ENCODE data around the gene SLC22A23. TPM values are rescaled to one million over a fixed set of nuclear protein-coding genes. Genes with fewer than 3 reads are reported as not detected.

Gene SLC22A23
- polyA plus RNA-seq, 4 donors: 9.8 to 12.4 (median 11.4) TPM

- DNase-seq (ENCODE audit: low read depth in 4 of 4, low spot score in 3 of 4): no peak
Measured at GRCh38 chr6:3233904-3234303, 222.9 kb downstream of the SLC22A23 start.

- DNase-seq (ENCODE audit: low read depth in 4 of 4, low spot score in 3 of 4): no peak
Measured at GRCh38 chr6:3233321-3233720, 223.5 kb downstream of the SLC22A23 start.

DNA sequence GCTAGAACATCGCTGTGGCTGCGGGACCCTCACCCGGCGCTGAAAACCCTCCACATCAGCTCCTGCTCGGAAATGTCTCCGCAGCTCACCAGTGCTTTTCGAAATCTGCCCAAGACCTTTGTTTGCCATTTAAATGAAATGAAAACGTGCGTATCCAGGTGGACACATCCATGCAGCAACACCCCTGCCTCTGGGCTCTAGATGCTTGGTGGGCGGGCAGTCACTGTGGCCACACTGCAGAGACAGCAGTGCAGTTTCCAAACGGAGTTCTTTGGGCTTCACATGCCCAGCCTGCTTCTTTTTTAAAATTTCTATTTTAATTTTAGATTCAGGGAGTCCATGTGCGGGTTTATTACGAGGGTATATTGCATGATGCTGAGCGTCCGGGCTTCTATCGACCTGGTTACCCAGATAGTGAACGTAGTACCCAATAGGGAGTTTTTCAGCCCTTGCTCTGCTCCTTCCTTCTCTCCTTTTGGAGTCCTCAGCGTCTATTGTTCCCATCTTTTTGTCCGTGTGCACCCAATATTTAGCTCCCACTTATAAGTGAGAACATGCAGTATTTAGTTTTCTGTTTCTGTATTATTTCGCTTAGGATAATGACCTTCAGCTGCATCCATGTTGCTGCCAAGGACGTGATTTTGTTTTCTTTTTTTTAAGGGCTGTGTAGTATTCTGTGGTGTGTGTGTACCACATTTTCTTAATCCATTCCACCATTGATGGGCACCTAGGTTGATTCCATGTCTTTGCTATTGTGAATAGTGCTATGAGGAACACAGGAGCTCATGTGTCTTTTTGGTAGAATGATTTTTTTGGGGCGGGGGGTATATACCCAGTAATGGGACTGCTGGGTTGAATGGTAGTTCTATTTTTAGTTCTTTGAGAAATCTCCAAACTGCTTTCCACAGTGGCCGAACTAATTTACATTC lies 224.6 kb downstream of the SLC22A23 start:
- no peak for DNase-seq (ENCODE audit: low read depth in 4 of 4, low spot score in 3 of 4)

DNA sequence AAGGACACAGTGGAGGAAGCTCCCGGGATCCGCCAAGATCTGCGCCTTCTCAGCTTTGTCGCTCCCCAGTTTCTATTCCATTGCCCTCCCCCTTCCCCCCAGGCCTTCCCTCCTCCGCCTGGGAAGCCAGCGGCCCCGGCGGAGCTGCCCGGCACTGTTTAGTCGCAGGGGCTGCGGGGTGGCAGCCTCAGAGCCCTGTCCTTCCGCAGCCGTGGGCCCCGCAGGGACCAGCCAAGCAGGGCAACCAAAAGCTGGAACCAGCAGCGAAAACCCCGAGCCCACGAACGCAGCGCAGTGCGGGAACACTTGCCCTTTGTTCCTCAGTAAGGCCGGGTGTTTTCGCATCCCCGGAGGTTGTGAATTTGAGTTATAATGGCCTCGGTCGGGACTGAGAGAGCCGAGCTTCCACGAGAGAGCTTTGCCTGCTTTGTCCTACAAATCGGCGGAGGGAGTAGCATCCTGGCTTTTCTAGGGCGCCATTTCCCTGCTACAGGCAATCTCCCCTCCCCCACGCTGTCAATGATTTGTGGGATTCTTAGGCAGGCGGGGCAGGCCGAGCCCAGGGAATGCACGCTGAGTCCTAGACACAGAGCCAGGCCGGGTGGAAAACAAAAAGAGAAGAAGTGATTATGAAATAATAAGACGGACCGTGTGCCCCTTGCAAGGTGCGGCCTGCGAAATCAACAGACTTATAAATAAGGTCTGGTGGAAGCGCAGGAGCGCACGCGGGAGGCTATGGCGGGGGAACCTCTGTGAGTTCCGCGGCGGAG lies 225.4 kb downstream of the SLC22A23 start:
- DNase-seq (ENCODE audit: low read depth in 4 of 4, low spot score in 3 of 4): peak; percentile 84 to 90 (median 88)

GRCh38 chr6:3230900-3231246 lies 226.0 kb downstream of the SLC22A23 start:
- DNase-seq (ENCODE audit: low read depth in 4 of 4, low spot score in 3 of 4): peak in 1 of 4 donors; percentile 55

GRCh38 chr6:3230256-3230882 lies 226.5 kb downstream of the SLC22A23 start:
- no peak for DNase-seq (ENCODE audit: low read depth in 4 of 4, low spot score in 3 of 4)

- DNase-seq (ENCODE audit: low read depth in 4 of 4, low spot score in 3 of 4): no peak
Measured at GRCh38 chr6:3229566-3230178, 227.2 kb downstream of the SLC22A23 start.

- DNase-seq (ENCODE audit: low read depth in 4 of 4, low spot score in 3 of 4): peak in 1 of 4 donors; percentile 33
Measured at GRCh38 chr6:3228771-3229565, 227.9 kb downstream of the SLC22A23 start.

DNA sequence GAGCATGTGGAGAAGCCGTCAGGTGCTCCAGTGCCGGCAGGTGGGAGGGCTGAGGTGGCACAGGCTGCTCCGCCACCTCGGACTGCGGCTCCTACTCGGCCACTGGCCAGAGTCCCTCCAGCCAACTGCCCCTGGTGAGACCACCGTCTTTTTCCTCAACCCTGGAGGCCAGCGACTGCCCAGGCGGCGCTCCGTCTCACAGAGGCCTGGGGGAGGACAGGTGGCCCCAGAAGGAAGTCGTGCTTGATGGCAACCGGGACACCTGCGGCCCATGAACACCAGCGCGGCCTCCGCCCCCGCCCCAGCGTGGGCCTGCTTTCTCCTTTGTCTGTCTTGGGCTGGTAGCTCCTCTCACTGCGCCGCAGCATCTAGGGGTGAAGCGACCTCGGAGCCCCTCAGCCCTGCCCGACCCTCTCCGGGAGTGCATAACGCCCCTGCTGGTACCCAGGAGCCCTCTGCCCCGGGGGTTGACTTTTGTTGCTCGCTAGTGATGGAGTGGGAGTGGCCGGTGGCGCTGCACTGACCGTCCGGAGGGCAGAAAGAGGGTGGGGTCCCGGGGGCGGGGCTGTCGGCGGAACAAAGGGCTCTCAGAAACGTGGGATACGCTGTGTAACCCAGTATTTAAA lies 228.7 kb downstream of the SLC22A23 start:
- DNase-seq (ENCODE audit: low read depth in 4 of 4, low spot score in 3 of 4): peak in 1 of 4 donors; percentile 43

GRCh38 chr6:3227363-3228045 lies 229.3 kb downstream of the SLC22A23 start, which contains the start of gene TUBB2B:
TSS of gene TUBB2B (minus strand) at chr6:3227653. CDS start at chr6:3227543, 110 bp downstream.
- peak in 2 of 4 donors; percentile 59 to 76 for DNase-seq (ENCODE audit: low read depth in 4 of 4, low spot score in 3 of 4)

DNA sequence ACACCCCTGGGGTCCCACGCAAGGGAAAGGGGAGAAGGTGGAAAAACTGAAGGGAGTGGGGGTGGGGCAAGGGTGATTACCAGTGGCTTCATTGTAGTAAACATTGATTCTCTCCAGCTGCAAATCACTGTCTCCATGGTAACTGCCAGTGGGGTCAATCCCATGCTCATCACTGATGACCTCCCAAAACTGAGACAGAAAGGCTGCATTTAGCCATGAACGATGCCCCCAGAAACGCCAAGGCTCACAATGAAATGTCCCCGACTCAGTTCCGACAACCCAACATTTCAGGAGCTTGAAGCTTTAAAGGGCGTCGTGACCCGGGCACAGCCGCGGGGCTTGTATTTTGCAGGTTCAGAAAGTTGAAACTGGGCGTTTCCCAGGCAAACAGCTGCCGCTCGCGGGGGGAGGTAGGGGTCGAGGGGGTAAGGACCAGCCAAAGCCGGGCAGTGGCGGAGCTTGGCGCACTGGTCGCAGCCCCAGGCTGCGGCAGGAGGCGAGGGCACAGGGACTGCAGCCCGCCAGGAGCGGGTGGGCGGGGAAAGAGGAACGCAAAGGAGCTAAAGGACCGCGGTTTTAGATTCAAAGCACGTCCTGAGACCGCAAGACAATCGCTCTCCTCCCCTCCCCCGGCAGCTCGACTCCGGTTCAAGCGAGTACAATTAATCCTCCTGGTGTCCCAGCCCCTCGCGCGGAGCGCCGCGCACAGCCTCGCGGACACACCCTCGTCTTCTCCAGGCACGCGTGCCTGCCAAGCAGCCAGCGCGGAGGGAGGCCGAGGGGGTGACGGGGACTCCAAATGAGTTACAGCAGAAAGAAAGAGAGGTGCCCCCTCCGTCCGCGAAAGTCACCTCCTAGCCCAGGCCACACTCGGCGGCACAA lies 230.1 kb downstream of the SLC22A23 start:
- peak in 2 of 4 donors; percentile 50 to 55 for DNase-seq (ENCODE audit: low read depth in 4 of 4, low spot score in 3 of 4)

DNA sequence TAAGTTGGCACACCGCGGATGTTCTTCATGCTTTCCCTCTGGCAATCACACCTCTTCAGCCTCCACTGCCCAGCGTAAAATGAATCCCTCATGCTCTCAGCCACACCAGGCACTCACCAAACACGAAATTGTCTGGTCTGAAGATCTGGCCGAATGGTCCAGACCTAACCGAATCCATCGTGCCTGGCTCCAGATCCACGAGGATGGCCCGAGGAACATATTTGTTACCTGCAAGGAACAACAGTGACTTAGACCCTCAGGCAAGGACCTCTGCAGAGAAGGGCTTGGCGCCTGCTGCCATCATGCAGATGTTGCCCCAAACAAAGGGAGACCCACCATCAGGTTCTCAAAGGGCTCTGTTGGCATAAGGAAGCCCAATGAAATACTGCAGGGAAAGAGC lies 230.8 kb downstream of the SLC22A23 start:
- DNase-seq (ENCODE audit: low read depth in 4 of 4, low spot score in 3 of 4): no peak

DNA sequence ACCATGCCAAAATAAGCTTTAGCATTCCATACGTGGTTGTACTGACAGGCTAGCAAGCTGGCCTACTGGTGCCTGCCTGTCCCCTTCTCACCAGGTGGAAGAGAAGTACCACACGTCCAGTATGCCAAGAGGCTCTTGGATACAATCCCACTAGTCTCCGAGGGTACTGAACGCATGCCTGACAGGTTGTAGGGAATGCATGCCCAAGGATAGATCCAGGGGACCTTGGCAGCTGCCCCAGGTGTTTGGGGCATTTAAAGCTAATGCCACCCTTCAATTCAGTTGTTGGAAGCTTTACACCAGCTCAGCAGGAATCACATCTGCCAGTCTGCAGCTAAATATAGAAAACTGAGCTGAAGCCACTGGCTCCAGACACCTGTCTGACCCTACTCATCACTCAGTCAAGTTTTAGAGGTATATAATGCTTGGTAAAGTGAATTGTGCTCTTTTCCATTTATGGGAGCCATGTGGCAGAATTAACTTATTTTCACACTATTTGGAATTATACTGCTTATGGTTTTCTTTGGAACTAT lies 234.3 kb downstream of the SLC22A23 start:
- DNase-seq (ENCODE audit: low read depth in 4 of 4, low spot score in 3 of 4): no peak

GRCh38 chr6:3221578-3221977 lies 235.3 kb downstream of the SLC22A23 start:
- DNase-seq (ENCODE audit: low read depth in 4 of 4, low spot score in 3 of 4): no peak

- DNase-seq (ENCODE audit: low read depth in 4 of 4, low spot score in 3 of 4): no peak
Measured at GRCh38 chr6:3220366-3220765, 236.5 kb downstream of the SLC22A23 start.
